Measurements from ENCODE around the gene IFITM2.
"Not testable (repeated sequence)": the region's sequence is repeated elsewhere in the genome, so short reads cannot be mapped to it uniquely, and the experiment has no call there.

- TF ChIP-seq ATF3 (IDR thresholded peaks at IDR 0.05); CTCF (IDR thresholded peaks at IDR 0.05; ENCODE audit: low read depth, low read length, missing input control): not testable (repeated sequence)
Observed at GRCh38 chr11:311013-311748, 3.6 kb downstream of the IFITM2 start.

Data from liver (tissue), 3 donors.